ENCODE results near the gene PPM1A.

DNA sequence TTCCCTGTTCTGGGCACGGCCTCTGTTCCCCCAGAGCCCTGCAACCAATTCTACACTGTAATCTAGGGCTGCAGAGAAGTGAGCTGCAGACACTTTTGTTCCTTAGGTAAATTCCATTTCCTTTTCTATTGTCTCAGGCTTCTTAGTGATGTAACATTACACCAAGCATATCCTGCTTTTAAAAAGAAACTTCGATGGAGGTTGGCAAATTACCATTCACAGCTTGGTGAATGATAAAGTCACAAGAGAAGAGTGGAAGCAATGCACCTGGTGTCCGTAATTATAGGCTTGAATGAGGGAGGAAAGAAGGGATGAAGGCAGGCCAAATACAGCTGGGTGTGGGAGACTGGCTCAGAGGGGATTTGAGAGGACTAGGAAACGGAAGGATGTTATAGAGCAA is 68.6 kb downstream of the PPM1A start:
- TF ChIP-seq CTCF (conservative IDR thresholded peaks at IDR 0.05) (no peak), ZFX (IDR thresholded peaks at IDR 0.05) (no peak)
